GM19452 (cell line): ENCODE data around the gene PVALB.

Experiments used
- ATAC-seq: cut with Tn5 transposase; IDR thresholded peaks from one replicate; pipeline ENCODE4 v1.9.1; 2021; ENCODE audit not compliant: unreplicated experiment

Gene PVALB

GRCh38 chr22:36816636-36817524, at the start of gene PVALB:
Gene PVALB (minus strand): TSS chr22:36817035. CDS start chr22:36817005, 30 bp downstream.
- ATAC-seq, result no peak

- no peak for ATAC-seq
Observed at GRCh38 chr22:36865346-36865745, 48.5 kb upstream of the PVALB start.

- ATAC-seq, result no peak
Observed at GRCh38 chr22:36864454-36865215, 47.8 kb upstream of the PVALB start.

- no peak for ATAC-seq
Observed at GRCh38 chr22:36863979-36864378, 47.1 kb upstream of the PVALB start.

GRCh38 chr22:36863281-36863680, 46.4 kb upstream of the PVALB start:
- ATAC-seq, result no peak

- no peak for ATAC-seq
Observed at GRCh38 chr22:36862251-36863242, 45.7 kb upstream of the PVALB start.

- ATAC-seq, result peak; percentile 69
Observed at GRCh38 chr22:36860821-36861659, 44.2 kb upstream of the PVALB start, which contains the start of gene NCF4. Gene NCF4 (plus strand): TSS chr22:36861006. CDS start chr22:36861172, 166 bp downstream.

- no peak for ATAC-seq
Observed at GRCh38 chr22:36860438-36860820, 43.6 kb upstream of the PVALB start.

- ATAC-seq, result no peak
Observed at GRCh38 chr22:36860017-36860416, 43.2 kb upstream of the PVALB start.

GRCh38 chr22:36858966-36859365, 42.1 kb upstream of the PVALB start:
- no peak for ATAC-seq

- ATAC-seq, result no peak
Observed at GRCh38 chr22:36858156-36858555, 41.3 kb upstream of the PVALB start.

GRCh38 chr22:36856792-36857135, 39.9 kb upstream of the PVALB start:
- ATAC-seq, result no peak

- no peak for ATAC-seq
Observed at GRCh38 chr22:36856121-36856791, 39.4 kb upstream of the PVALB start.

- no peak for ATAC-seq
Observed at GRCh38 chr22:36855478-36855877, 38.6 kb upstream of the PVALB start.

- ATAC-seq, result no peak
Observed at GRCh38 chr22:36853407-36854099, 36.7 kb upstream of the PVALB start.

- ATAC-seq, result no peak
Observed at GRCh38 chr22:36852056-36852973, 35.5 kb upstream of the PVALB start.

- ATAC-seq, result no peak
Observed at GRCh38 chr22:36850682-36851081, 33.8 kb upstream of the PVALB start.

GRCh38 chr22:36850056-36850455, 33.2 kb upstream of the PVALB start:
- no peak for ATAC-seq
